ENCODE measurements around the gene APBB3. TPM values are rescaled to one million over a fixed set of nuclear protein-coding genes. Genes with fewer than 3 reads are reported as not detected.
A peak's percentile ranks its signal among the peaks of the same experiment; 100 is the strongest.

Gene APBB3
- total RNA-seq, 2 donors from 2014 or later = 36.4 to 41.4 TPM

DNA sequence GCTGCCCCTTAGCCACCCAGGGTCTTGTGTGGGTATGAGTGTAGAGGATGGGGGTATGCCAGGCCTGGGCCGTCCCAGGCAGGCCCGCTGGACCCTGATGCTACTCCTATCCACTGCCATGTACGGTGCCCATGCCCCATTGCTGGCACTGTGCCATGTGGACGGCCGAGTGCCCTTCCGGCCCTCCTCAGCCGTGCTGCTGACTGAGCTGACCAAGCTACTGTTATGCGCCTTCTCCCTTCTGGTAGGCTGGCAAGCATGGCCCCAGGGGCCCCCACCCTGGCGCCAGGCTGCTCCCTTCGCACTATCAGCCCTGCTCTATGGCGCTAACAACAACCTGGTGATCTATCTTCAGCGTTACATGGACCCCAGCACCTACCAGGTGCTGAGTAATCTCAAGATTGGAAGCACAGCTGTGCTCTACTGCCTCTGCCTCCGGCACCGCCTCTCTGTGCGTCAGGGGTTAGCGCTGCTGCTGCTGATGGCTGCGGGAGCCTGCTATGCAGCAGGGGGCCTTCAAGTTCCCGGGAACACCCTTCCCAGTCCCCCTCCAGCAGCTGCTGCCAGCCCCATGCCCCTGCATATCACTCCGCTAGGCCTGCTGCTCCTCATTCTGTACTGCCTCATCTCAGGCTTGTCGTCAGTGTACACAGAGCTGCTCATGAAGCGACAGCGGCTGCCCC is 2.9 kb upstream of the APBB3 start:
- Mint-ChIP-seq H3K27me3 (ENCODE audit: insufficient read depth) (no peaks in the 10 kb centered on the region), H3K9me3 (no peaks in the 10 kb centered on the region), H3K36me3 (ENCODE audit: low read depth) (peaks cover 20% of the 10 kb centered on the region), H3K4me3 (no peak overlapping the region), H3K27ac (no peak overlapping the region), H3K4me1 (peaks cover 17% of the 10 kb centered on the region)
- H3K36me3 ChIP-seq (ENCODE audit: control insufficient read depth, insufficient read depth, low read length) = peaks cover 29% of the 10 kb centered on the region
- no peak overlapping the region for H3K27ac ChIP-seq (ENCODE audit: low read depth, low read length)
- H3K27me3 ChIP-seq (ENCODE audit: control insufficient read depth, insufficient read depth, low read length, poor library complexity, severe bottlenecking) = no peaks in the 10 kb centered on the region
- H3K9ac ChIP-seq (ENCODE audit: extremely low read depth, low read length, poor library complexity, severe bottlenecking) = no peak overlapping the region
- H3K4me3 ChIP-seq (ENCODE audit: low read length) = no peak overlapping the region
- TF ChIP-seq, protein P1, sequence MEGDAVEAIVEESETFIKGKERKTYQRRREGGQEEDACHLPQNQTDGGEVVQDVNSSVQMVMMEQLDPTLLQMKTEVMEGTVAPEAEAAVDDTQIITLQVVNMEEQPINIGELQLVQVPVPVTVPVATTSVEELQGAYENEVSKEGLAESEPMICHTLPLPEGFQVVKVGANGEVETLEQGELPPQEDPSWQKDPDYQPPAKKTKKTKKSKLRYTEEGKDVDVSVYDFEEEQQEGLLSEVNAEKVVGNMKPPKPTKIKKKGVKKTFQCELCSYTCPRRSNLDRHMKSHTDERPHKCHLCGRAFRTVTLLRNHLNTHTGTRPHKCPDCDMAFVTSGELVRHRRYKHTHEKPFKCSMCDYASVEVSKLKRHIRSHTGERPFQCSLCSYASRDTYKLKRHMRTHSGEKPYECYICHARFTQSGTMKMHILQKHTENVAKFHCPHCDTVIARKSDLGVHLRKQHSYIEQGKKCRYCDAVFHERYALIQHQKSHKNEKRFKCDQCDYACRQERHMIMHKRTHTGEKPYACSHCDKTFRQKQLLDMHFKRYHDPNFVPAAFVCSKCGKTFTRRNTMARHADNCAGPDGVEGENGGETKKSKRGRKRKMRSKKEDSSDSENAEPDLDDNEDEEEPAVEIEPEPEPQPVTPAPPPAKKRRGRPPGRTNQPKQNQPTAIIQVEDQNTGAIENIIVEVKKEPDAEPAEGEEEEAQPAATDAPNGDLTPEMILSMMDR (conservative IDR thresholded peaks at IDR 0.05) = no peak
- DNase-seq = no peak
- peaks cover 14% of the 10 kb centered on the region for H3K4me1 ChIP-seq (ENCODE audit: control insufficient read depth, insufficient read depth, low read length)
- no peaks in the 10 kb centered on the region for H3K9me3 ChIP-seq (ENCODE audit: control insufficient read depth, low read length)
- 95 to 98% methylated on average over 12 to 22 of the region's 22 CpGs for WGBS, 2 experiments (ENCODE audit: insufficient coverage in 1 of 2, insufficient read length in 1 of 2)

DNA sequence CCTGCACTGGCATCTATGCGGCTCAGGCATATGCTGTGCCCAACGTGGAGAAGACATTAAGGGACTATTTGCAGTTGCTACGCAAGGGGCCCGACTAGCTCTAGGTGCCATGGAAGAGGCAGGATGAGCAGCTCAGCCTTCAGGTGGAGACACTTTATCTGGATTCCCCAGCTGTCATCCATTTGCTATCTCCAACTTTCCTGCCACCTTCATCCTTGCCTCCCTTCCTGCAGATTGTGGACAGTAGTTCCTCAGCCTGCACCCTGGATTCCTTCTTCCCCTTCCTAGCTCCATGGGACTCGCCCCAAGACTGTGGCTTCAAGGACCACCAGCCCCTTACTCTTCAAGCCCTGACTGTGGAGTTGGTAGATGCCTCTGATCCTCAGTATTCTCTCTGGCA is 2.3 kb upstream of the APBB3 start:
- 93 to 94% methylated on average over 3 to 5 of the region's 5 CpGs for WGBS, 2 experiments (ENCODE audit: insufficient coverage in 1 of 2, insufficient read length in 1 of 2)
- Histone ChIP-seq H3K27ac (ENCODE audit: low read depth, low read length) (no peak overlapping the region), H3K9ac (ENCODE audit: extremely low read depth, low read length, poor library complexity, severe bottlenecking) (no peak overlapping the region), H3K4me1 (ENCODE audit: control insufficient read depth, insufficient read depth, low read length) (peaks cover 14% of the 10 kb centered on the region), H3K9me3 (ENCODE audit: control insufficient read depth, low read length) (no peaks in the 10 kb centered on the region), H3K27me3 (ENCODE audit: control insufficient read depth, insufficient read depth, low read length, poor library complexity, severe bottlenecking) (no peaks in the 10 kb centered on the region), H3K36me3 (ENCODE audit: control insufficient read depth, insufficient read depth, low read length) (peaks cover 29% of the 10 kb centered on the region), H3K4me3 (ENCODE audit: low read length) (no peak overlapping the region)
- no peaks in the 10 kb centered on the region for H3K9me3 Mint-ChIP-seq
- peaks cover 20% of the 10 kb centered on the region for H3K36me3 Mint-ChIP-seq (ENCODE audit: low read depth)
- H3K27me3 Mint-ChIP-seq (ENCODE audit: insufficient read depth) = no peaks in the 10 kb centered on the region
- no peak overlapping the region for H3K4me3 Mint-ChIP-seq
- peaks cover 17% of the 10 kb centered on the region for H3K4me1 Mint-ChIP-seq
- H3K27ac Mint-ChIP-seq = no peak overlapping the region
- DNase-seq = no peak
- TF ChIP-seq, protein P1 (conservative IDR thresholded peaks at IDR 0.05) = no peak

DNA sequence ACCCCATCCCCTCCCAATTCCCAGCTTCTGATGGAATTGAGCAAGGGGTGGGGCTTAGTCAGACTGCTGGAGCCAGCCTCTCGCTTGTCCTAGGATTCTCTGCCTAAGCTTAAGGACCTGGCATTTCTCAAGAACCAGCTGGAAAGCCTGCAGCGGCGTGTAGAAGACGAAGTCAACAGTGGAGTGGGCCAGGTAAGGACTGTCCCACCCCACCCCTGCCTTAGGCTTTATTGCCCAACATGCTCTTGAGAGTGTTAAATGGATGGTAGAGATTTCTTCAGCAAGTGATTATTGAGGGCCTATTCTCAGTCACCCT is 1.3 kb upstream of the APBB3 start:
- TF ChIP-seq, protein P1 (conservative IDR thresholded peaks at IDR 0.05) = no peak
- WGBS, 2 experiments (ENCODE audit: insufficient coverage in 1 of 2, insufficient read length in 1 of 2) = 87 to 88% methylated on average over 4 of the region's 4 CpGs
- Histone ChIP-seq H3K27me3 (ENCODE audit: control insufficient read depth, insufficient read depth, low read length, poor library complexity, severe bottlenecking) (no peaks in the 10 kb centered on the region), H3K4me3 (ENCODE audit: low read length) (peak overlapping the region; percentile 93), H3K4me1 (ENCODE audit: control insufficient read depth, insufficient read depth, low read length) (peaks cover 14% of the 10 kb centered on the region), H3K9me3 (ENCODE audit: control insufficient read depth, low read length) (no peaks in the 10 kb centered on the region), H3K36me3 (ENCODE audit: control insufficient read depth, insufficient read depth, low read length) (peaks cover 34% of the 10 kb centered on the region), H3K9ac (ENCODE audit: extremely low read depth, low read length, poor library complexity, severe bottlenecking) (no peak overlapping the region), H3K27ac (ENCODE audit: low read depth, low read length) (no peak overlapping the region)
- Mint-ChIP-seq H3K27ac (peak overlapping the region; percentile 8), H3K4me1 (peaks cover 17% of the 10 kb centered on the region), H3K36me3 (ENCODE audit: low read depth) (peaks cover 20% of the 10 kb centered on the region), H3K27me3 (ENCODE audit: insufficient read depth) (no peaks in the 10 kb centered on the region), H3K9me3 (no peaks in the 10 kb centered on the region), H3K4me3 (peak overlapping the region; percentile 99)
- DNase-seq = no peak
